Measurements from ENCODE around the gene GNLY. TPM values are rescaled to one million over a fixed set of nuclear protein-coding genes. Genes with fewer than 3 reads are reported as not detected.
A peak's percentile ranks its signal among the peaks of the same experiment; 100 is the strongest.

Gene GNLY
- total and polyA plus RNA-seq, 2 of the 4 experiments (the other 2 are of a cell fraction) = not detected

GRCh38 chr2:85695121-85695520 lies 963 bp downstream of the GNLY start:
- 100% methylated on average over 6 of the region's 11 CpGs; no CpG with 5 or more reads in 1 of the 2 experiments for WGBS, 2 experiments (ENCODE audit: extremely low coverage in 2 of 2, insufficient read length in 1 of 2)
- no peak for ATAC-seq (ENCODE audit: low read depth)

More at GRCh38 chr2:85695121-85695520, 963 bp downstream of the GNLY start:
- no peak overlapping the region for H2AK5ac ChIP-seq (ENCODE audit: low read depth, low read length)
- no peaks in the 10 kb centered on the region for H3K36me3 ChIP-seq (ENCODE audit: control insufficient read depth, insufficient read depth, low read length)
- no peak overlapping the region for H3K4me2 ChIP-seq (ENCODE audit: low read depth, low read length)
- no peak overlapping the region for H3K9ac ChIP-seq (ENCODE audit: low read depth, low read length)
- H3K79me1 ChIP-seq (ENCODE audit: low read depth in 1 of 2, low read length in 2 of 2) = no peaks in the 10 kb centered on the region
- H3K14ac ChIP-seq (replicated peaks; ENCODE audit: low read depth, low read length) = no peak overlapping the region
- no peak overlapping the region for H4K5ac ChIP-seq (ENCODE audit: low read depth, low read length)
- no peak for TF ChIP-seq BHLHE40 (IDR thresholded peaks at IDR 0.05; ENCODE audit: low read depth, low read length)
- no peak for TF ChIP-seq USF2 (IDR thresholded peaks at IDR 0.05; ENCODE audit: low read depth, low read length)
- TF ChIP-seq POLR2A (IDR thresholded peaks at IDR 0.05; ENCODE audit: low read depth, low read length) = no peak
- TF ChIP-seq MAZ (IDR thresholded peaks at IDR 0.05; ENCODE audit: borderline replicate concordance, low read depth, low read length) = no peak
- no peak for TF ChIP-seq SMC3 (IDR thresholded peaks at IDR 0.05; ENCODE audit: low read depth, low read length)
- TF ChIP-seq MAFK (IDR thresholded peaks at IDR 0.05; ENCODE audit: low read depth, low read length) = no peak
- no peak for TF ChIP-seq RFX5 (IDR thresholded peaks at IDR 0.05; ENCODE audit: low read depth, low read length)
- no peak for TF ChIP-seq CHD1 (IDR thresholded peaks at IDR 0.05; ENCODE audit: low read depth, low read length)
- TF ChIP-seq RAD21 (IDR thresholded peaks at IDR 0.05; ENCODE audit: low read length) = no peak
- TF ChIP-seq CEBPB (IDR thresholded peaks at IDR 0.05; ENCODE audit: low read depth, low read length) = no peak
- TF ChIP-seq CTCF (conservative IDR thresholded peaks at IDR 0.05; ENCODE audit: low read depth, low read length) = no peak
- no peak for TF ChIP-seq ELK1 (IDR thresholded peaks at IDR 0.05; ENCODE audit: borderline replicate concordance, low read depth, low read length)
- no peak for TF ChIP-seq NFE2L2 (IDR thresholded peaks at IDR 0.05; ENCODE audit: low read depth, low read length)
- no peak for TF ChIP-seq FOS (IDR thresholded peaks at IDR 0.05; ENCODE audit: low read depth, low read length)
- no peak for TF ChIP-seq MXI1 (IDR thresholded peaks at IDR 0.05; ENCODE audit: borderline replicate concordance, low read depth, low read length)
- no peak for TF ChIP-seq RCOR1 (IDR thresholded peaks at IDR 0.05; ENCODE audit: insufficient replicate concordance, low read length)
- no peak overlapping the region for H2BK5ac ChIP-seq (ENCODE audit: low read depth, low read length, poor library complexity, severe bottlenecking)
- H2BK120ac ChIP-seq (ENCODE audit: low read depth, low read length) = no peak overlapping the region
- H2BK15ac ChIP-seq (ENCODE audit: low read depth, low read length) = peak overlapping the region; percentile 33; the same call in 1 of the 3 replicates
- H2BK20ac ChIP-seq (ENCODE audit: low read depth, low read length) = no peak overlapping the region
- dilution Hi-C loops (cut with HindIII; ENCODE audit: low sequenced_read_pairs, unreplicated experiment) (no loop called here), intact Hi-C loops (cut with micrococcal nuclease) (no loop called here), in situ Hi-C loops (cut with MboI; ENCODE audit: low sequenced_read_pairs) (no loop called here)
- no peak overlapping the region for H4K8ac ChIP-seq (ENCODE audit: low read depth in 2 of 2, low read length in 2 of 2)
- H2AK9ac ChIP-seq (replicated peaks; ENCODE audit: low read depth, low read length, poor library complexity) = no peak overlapping the region
- no peaks in the 10 kb centered on the region for H3K9me3 ChIP-seq (ENCODE audit: control insufficient read depth, insufficient read depth, low read length)
- peaks cover 3% of the 10 kb centered on the region; the same call in 1 of the 2 replicates for H3K4me1 ChIP-seq (ENCODE audit: control insufficient read depth, insufficient read depth, low read length)
- POLR2A ChIA-PET (ENCODE audit: unreplicated experiment) = no interaction called here
- CTCF ChIA-PET = no interaction called here
- peaks cover 6% of the 10 kb centered on the region; the same call in 1 of the 2 replicates for H3K27me3 ChIP-seq (ENCODE audit: control insufficient read depth, insufficient read depth, low read length)
- H3K23ac ChIP-seq (ENCODE audit: low read depth, low read length) = no peak overlapping the region
- BruUV-seq (replicated peaks) = no TSS peak
- no peak for DNase-seq
- H4K91ac ChIP-seq (ENCODE audit: insufficient read depth, low read depth, low read length) = no peak overlapping the region; the same call in 1 of the 2 replicates
- no peak overlapping the region for H3K18ac ChIP-seq (ENCODE audit: low read depth, low read length)
- H3K56ac ChIP-seq (ENCODE audit: extremely low read depth, insufficient read depth, low read length) = no peak overlapping the region
- H3K9me1 ChIP-seq (ENCODE audit: insufficient read depth, low read length) = peaks cover 6% of the 10 kb centered on the region; the same call in 1 of the 2 replicates
- no peak overlapping the region for H2AFZ ChIP-seq (replicated peaks; ENCODE audit: low read length, poor library complexity)
- H3K4ac ChIP-seq (ENCODE audit: low read depth, low read length) = peak overlapping the region; percentile 32; the same call in 1 of the 2 replicates
- H3K4me3 ChIP-seq (ENCODE audit: insufficient read depth, low read depth, low read length) = no peak overlapping the region
- no peak overlapping the region for H3K27ac ChIP-seq (ENCODE audit: insufficient read depth, low read length)
- H4K20me1 ChIP-seq (ENCODE audit: insufficient read depth, low read length) = no peaks in the 10 kb centered on the region

Measured in IMR-90 (cell line).